Measurements from ENCODE around the gene GRIA2. TPM values are rescaled to one million over a fixed set of nuclear protein-coding genes. Genes with fewer than 3 reads are reported as not detected.

Gene GRIA2
- total and polyA plus RNA-seq, 2 donors (not counting 1 experiment from before 2014, with no cell fraction given), result not detected

- H3K4me1 ChIP-seq (ENCODE audit: control insufficient read depth in 2 of 2, insufficient read depth in 2 of 2, low read length in 2 of 2), result no peaks in the 10 kb centered on the region
- H3K9me3 ChIP-seq (ENCODE audit: control extremely low read depth in 1 of 3, control insufficient read depth in 2 of 3, insufficient read depth in 1 of 3, low read length in 2 of 3), result peaks cover 0 to 22% (median 0%) of the 10 kb centered on the region in 3 donors
- ChIA-PET CTCF (no interaction called here), POLR2A (no interaction called here)
- H2AFZ ChIP-seq (ENCODE audit: insufficient read depth, low read depth, low read length, poor library complexity, severe bottlenecking), result no peak overlapping the region
- no peak overlapping the region for H3K9ac ChIP-seq (ENCODE audit: low read length)
- no peak overlapping the region for H3K27ac Mint-ChIP-seq
- intact Hi-C loops (cut with micrococcal nuclease), result no loop called here
- peaks cover 34% of the 10 kb centered on the region for H3K27me3 Mint-ChIP-seq
- ATAC-seq (ENCODE audit: low read depth) (no peak), DNase-seq (no peak)
- H3K27ac ChIP-seq (ENCODE audit: low read length in 2 of 2), result no peak overlapping the region
- WGBS (ENCODE audit: insufficient coverage), result 27% methylated on average over 12 of the region's 16 CpGs
- peaks cover 0 to 17% (median 3%) of the 10 kb centered on the region in 4 experiments for H3K27me3 ChIP-seq (replicated peaks in 1 of 4; ENCODE audit: control extremely low read depth in 1 of 4, control insufficient read depth in 3 of 4, insufficient read depth in 4 of 4, low read length in 3 of 4)
- no peaks in the 10 kb centered on the region for H4K20me1 ChIP-seq (ENCODE audit: control insufficient read depth, insufficient read depth, low read length, poor library complexity, severe bottlenecking)
- no peaks in the 10 kb centered on the region for H3K4me1 Mint-ChIP-seq
- no peaks in the 10 kb centered on the region for H3K36me3 ChIP-seq (replicated peaks in 1 of 2; ENCODE audit: control extremely low read depth in 1 of 2, control insufficient read depth in 1 of 2, extremely low read depth in 1 of 2, insufficient read depth in 2 of 2, low read length in 1 of 2)
- TF ChIP-seq, protein P1, sequence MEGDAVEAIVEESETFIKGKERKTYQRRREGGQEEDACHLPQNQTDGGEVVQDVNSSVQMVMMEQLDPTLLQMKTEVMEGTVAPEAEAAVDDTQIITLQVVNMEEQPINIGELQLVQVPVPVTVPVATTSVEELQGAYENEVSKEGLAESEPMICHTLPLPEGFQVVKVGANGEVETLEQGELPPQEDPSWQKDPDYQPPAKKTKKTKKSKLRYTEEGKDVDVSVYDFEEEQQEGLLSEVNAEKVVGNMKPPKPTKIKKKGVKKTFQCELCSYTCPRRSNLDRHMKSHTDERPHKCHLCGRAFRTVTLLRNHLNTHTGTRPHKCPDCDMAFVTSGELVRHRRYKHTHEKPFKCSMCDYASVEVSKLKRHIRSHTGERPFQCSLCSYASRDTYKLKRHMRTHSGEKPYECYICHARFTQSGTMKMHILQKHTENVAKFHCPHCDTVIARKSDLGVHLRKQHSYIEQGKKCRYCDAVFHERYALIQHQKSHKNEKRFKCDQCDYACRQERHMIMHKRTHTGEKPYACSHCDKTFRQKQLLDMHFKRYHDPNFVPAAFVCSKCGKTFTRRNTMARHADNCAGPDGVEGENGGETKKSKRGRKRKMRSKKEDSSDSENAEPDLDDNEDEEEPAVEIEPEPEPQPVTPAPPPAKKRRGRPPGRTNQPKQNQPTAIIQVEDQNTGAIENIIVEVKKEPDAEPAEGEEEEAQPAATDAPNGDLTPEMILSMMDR (IDR thresholded peaks at IDR 0.05), result no peak
- no peak for TF ChIP-seq EZH2 (IDR thresholded peaks at IDR 0.05; ENCODE audit: borderline replicate concordance, insufficient read depth, low read depth, low read length, poor library complexity, severe bottlenecking)
- no peak overlapping the region for H3K4me2 ChIP-seq (replicated peaks; ENCODE audit: low read depth, low read length, poor library complexity, severe bottlenecking)
- no peak overlapping the region for H3K4me3 Mint-ChIP-seq
- peaks cover 2% of the 10 kb centered on the region for H3K9me3 Mint-ChIP-seq (ENCODE audit: insufficient read depth)
- no peaks in the 10 kb centered on the region for H3K79me2 ChIP-seq (ENCODE audit: control insufficient read depth, insufficient read depth, low read length)
- no peak overlapping the region for H3K4me3 ChIP-seq (ENCODE audit: control extremely low read depth in 1 of 5, extremely low read depth in 1 of 5, insufficient read depth in 1 of 5, low read depth in 2 of 5, low read length in 4 of 5)
Observed at GRCh38 chr4:157219711-157220370, 687 bp upstream of the GRIA2 start.

DNA sequence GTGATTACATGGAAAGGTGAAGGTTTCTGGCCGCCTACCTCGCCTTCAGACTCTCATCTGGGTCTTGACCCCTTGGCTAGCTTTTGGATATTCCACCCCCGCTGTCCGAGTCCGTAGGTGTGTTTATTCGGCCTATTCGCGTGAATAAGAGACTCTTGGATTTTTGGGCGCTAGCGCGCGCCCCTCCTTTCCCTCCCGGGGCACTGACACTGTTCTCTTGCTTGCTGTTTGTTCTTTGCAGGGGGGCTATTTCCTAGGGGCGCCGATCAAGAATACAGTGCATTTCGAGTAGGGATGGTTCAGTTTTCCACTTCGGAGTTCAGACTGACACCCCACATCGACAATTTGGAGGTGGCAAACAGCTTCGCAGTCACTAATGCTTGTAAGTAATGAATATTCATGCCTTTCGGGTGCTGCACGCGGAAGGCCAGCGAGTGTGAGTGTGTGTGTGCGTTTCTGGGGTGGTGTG lies 932 bp downstream of the GRIA2 start:
- POLR2A ChIA-PET, result no interaction called here
- no peak overlapping the region for H3K4me3 Mint-ChIP-seq
- no peak overlapping the region for H3K9ac ChIP-seq (ENCODE audit: low read length)
- H3K27ac Mint-ChIP-seq, result no peak overlapping the region
- H3K27me3 Mint-ChIP-seq, result peaks cover 34% of the 10 kb centered on the region
- TF ChIP-seq EZH2 (IDR thresholded peaks at IDR 0.05; ENCODE audit: borderline replicate concordance, insufficient read depth, low read depth, low read length, poor library complexity, severe bottlenecking), result no peak
- TF ChIP-seq, protein P1 (IDR thresholded peaks at IDR 0.05), result no peak
- no peaks in the 10 kb centered on the region for H3K36me3 ChIP-seq (replicated peaks in 1 of 2; ENCODE audit: control extremely low read depth in 1 of 2, control insufficient read depth in 1 of 2, extremely low read depth in 1 of 2, insufficient read depth in 2 of 2, low read length in 1 of 2)
- H3K4me3 ChIP-seq (ENCODE audit: control extremely low read depth in 1 of 5, extremely low read depth in 1 of 5, insufficient read depth in 1 of 5, low read depth in 2 of 5, low read length in 4 of 5), result no peak overlapping the region
- H2AFZ ChIP-seq (ENCODE audit: insufficient read depth, low read depth, low read length, poor library complexity, severe bottlenecking), result no peak overlapping the region
- ATAC-seq (ENCODE audit: low read depth) (no peak), DNase-seq (no peak)
- peaks cover 0 to 17% (median 3%) of the 10 kb centered on the region in 4 experiments for H3K27me3 ChIP-seq (replicated peaks in 1 of 4; ENCODE audit: control extremely low read depth in 1 of 4, control insufficient read depth in 3 of 4, insufficient read depth in 4 of 4, low read length in 3 of 4)
- H3K9me3 ChIP-seq (ENCODE audit: control extremely low read depth in 1 of 3, control insufficient read depth in 2 of 3, insufficient read depth in 1 of 3, low read length in 2 of 3), result peaks cover 0 to 22% (median 0%) of the 10 kb centered on the region in 3 donors
- H4K20me1 ChIP-seq (ENCODE audit: control insufficient read depth, insufficient read depth, low read length, poor library complexity, severe bottlenecking), result no peaks in the 10 kb centered on the region
- WGBS (ENCODE audit: insufficient coverage), result 25% methylated on average over 20 of the region's 24 CpGs
- H3K4me1 ChIP-seq (ENCODE audit: control insufficient read depth in 2 of 2, insufficient read depth in 2 of 2, low read length in 2 of 2), result no peaks in the 10 kb centered on the region
- H3K27ac ChIP-seq (ENCODE audit: low read length in 2 of 2), result no peak overlapping the region
- H3K4me2 ChIP-seq (replicated peaks; ENCODE audit: low read depth, low read length, poor library complexity, severe bottlenecking), result no peak overlapping the region
- peaks cover 2% of the 10 kb centered on the region for H3K9me3 Mint-ChIP-seq (ENCODE audit: insufficient read depth)
- intact Hi-C loops (cut with micrococcal nuclease), result no loop called here
- CTCF ChIA-PET, result no interaction called here
- no peaks in the 10 kb centered on the region for H3K79me2 ChIP-seq (ENCODE audit: control insufficient read depth, insufficient read depth, low read length)
- no peaks in the 10 kb centered on the region for H3K4me1 Mint-ChIP-seq
